ENCODE measurements around the gene NUFIP1. TPM values are rescaled to one million over a fixed set of nuclear protein-coding genes. Genes with fewer than 3 reads are reported as not detected.

NUFIP1 gene
- total and polyA plus RNA-seq, 2 donors (not counting 1 experiment from before 2014, with no cell fraction given): 3.5 to 5.3 TPM

GRCh38 chr13:44919104-44919804, 70.0 kb downstream of the NUFIP1 start:
- peak overlapping the region; percentile 50 for H2AFZ ChIP-seq (ENCODE audit: low read length)
- no peaks in the 10 kb centered on the region for H4K20me1 ChIP-seq (ENCODE audit: control insufficient read depth, extremely low read depth, insufficient read depth, low read length)
- H3K4me2 ChIP-seq (ENCODE audit: extremely low read depth, insufficient read depth, low read length): peak overlapping the region; percentile 89
- peaks cover 14% of the 10 kb centered on the region for H3K4me1 ChIP-seq (ENCODE audit: control insufficient read depth, extremely low read depth, insufficient read depth, low read length)
- TF ChIP-seq, protein P1, sequence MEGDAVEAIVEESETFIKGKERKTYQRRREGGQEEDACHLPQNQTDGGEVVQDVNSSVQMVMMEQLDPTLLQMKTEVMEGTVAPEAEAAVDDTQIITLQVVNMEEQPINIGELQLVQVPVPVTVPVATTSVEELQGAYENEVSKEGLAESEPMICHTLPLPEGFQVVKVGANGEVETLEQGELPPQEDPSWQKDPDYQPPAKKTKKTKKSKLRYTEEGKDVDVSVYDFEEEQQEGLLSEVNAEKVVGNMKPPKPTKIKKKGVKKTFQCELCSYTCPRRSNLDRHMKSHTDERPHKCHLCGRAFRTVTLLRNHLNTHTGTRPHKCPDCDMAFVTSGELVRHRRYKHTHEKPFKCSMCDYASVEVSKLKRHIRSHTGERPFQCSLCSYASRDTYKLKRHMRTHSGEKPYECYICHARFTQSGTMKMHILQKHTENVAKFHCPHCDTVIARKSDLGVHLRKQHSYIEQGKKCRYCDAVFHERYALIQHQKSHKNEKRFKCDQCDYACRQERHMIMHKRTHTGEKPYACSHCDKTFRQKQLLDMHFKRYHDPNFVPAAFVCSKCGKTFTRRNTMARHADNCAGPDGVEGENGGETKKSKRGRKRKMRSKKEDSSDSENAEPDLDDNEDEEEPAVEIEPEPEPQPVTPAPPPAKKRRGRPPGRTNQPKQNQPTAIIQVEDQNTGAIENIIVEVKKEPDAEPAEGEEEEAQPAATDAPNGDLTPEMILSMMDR (conservative IDR thresholded peaks at IDR 0.05 in 1 of 2, IDR thresholded peaks at IDR 0.05 in 1 of 2; ENCODE audit: low read depth in 1 of 2, low read length in 2 of 2): no peak
- TF ChIP-seq EZH2 (IDR thresholded peaks at IDR 0.05; ENCODE audit: low read length, missing control alignments): no peak
- peak overlapping the region; percentile 72 for H3K9ac ChIP-seq (ENCODE audit: insufficient read depth, low read length)
- H3K9me3 ChIP-seq (ENCODE audit: control insufficient read depth, insufficient read depth, low read depth, low read length): no peaks in the 10 kb centered on the region
- H3K27ac ChIP-seq (ENCODE audit: insufficient read depth, low read length): peak overlapping the region; percentile 96
- H3K36me3 ChIP-seq (ENCODE audit: control insufficient read depth, insufficient read depth, low read length): no peaks in the 10 kb centered on the region
- DNase-seq (ENCODE audit: low read depth in 2 of 2): no peak
- no peaks in the 10 kb centered on the region for H3K79me2 ChIP-seq (ENCODE audit: control insufficient read depth, insufficient read depth, low read length)
- H3K4me3 ChIP-seq (replicated peaks in 1 of 4; ENCODE audit: control extremely low read depth in 1 of 4, insufficient read depth in 1 of 4, low read depth in 3 of 4, low read length in 4 of 4): peak overlapping the region; percentile 21 to 82 (median 48)
- H3K27me3 ChIP-seq (ENCODE audit: control insufficient read depth, insufficient read depth, low read length): no peaks in the 10 kb centered on the region

DNA sequence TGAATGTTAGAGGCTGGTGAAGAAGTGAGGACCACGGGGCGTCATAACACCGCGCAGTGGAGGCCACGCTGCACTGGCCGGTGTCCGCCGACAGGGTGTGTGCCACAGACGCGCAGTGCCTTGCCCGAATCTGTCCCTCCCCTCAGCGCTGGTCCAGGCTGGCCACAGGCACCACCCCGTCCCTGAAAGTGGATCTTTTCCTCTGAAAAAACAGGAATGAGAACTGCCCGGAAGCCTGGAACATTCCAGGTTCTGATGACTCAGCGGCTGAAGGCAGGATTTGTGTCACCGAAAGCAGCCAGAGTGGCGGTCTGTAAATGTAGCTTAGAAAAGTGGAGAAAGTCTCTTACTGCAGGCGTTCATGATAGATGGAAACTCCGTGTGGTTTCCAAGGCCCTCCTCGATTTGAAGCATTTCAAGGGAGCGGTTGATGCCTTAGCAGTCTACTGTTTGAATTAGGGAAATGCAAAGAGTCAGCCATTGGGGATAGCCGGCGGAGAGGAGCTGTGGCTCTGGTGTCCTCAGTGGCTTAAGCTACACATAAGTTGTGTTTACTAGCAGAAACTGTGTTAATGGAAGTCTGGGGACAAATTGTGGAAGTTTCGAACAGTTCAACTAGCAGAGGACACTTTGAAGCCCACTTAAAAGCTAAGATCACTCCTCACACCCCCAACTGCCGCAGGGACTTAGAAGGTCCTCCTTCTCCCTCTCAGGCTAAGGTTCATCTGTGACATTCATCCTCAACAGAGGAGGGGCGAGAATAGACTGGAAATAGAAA, 70.8 kb downstream of the NUFIP1 start:
- Histone ChIP-seq H3K27me3 (ENCODE audit: control insufficient read depth, insufficient read depth, low read length) (no peaks in the 10 kb centered on the region), H3K27ac (ENCODE audit: insufficient read depth, low read length) (peak overlapping the region; percentile 96), H3K9me3 (ENCODE audit: control insufficient read depth, insufficient read depth, low read depth, low read length) (no peaks in the 10 kb centered on the region), H3K9ac (ENCODE audit: insufficient read depth, low read length) (peak overlapping the region; percentile 72), H3K36me3 (ENCODE audit: control insufficient read depth, insufficient read depth, low read length) (no peaks in the 10 kb centered on the region), H3K4me3 (replicated peaks in 1 of 4; ENCODE audit: control extremely low read depth in 1 of 4, insufficient read depth in 1 of 4, low read depth in 3 of 4, low read length in 4 of 4) (peak overlapping the region; percentile 39 to 82 (median 57)), H4K20me1 (ENCODE audit: control insufficient read depth, extremely low read depth, insufficient read depth, low read length) (no peaks in the 10 kb centered on the region), H3K79me2 (ENCODE audit: control insufficient read depth, insufficient read depth, low read length) (no peaks in the 10 kb centered on the region), H3K4me2 (ENCODE audit: extremely low read depth, insufficient read depth, low read length) (peak overlapping the region; percentile 89), H2AFZ (ENCODE audit: low read length) (peak overlapping the region; percentile 84), H3K4me1 (ENCODE audit: control insufficient read depth, extremely low read depth, insufficient read depth, low read length) (peaks cover 14% of the 10 kb centered on the region)
- peak; percentile 96 to 97 for DNase-seq (ENCODE audit: low read depth in 2 of 2)
- TF ChIP-seq, protein P1 (conservative IDR thresholded peaks at IDR 0.05 in 1 of 2, IDR thresholded peaks at IDR 0.05 in 1 of 2; ENCODE audit: low read depth in 1 of 2, low read length in 2 of 2): peak; percentile 66 to 75
- no peak for TF ChIP-seq EZH2 (IDR thresholded peaks at IDR 0.05; ENCODE audit: low read length, missing control alignments)

GRCh38 chr13:44917589-44918325, 71.5 kb downstream of the NUFIP1 start:
- Histone ChIP-seq H3K27me3 (ENCODE audit: control insufficient read depth, insufficient read depth, low read length) (no peaks in the 10 kb centered on the region), H3K4me3 (replicated peaks in 1 of 4; ENCODE audit: control extremely low read depth in 1 of 4, insufficient read depth in 1 of 4, low read depth in 3 of 4, low read length in 4 of 4) (peak overlapping the region; percentile 39 to 82 (median 57)), H2AFZ (ENCODE audit: low read length) (peak overlapping the region; percentile 84), H3K4me2 (ENCODE audit: extremely low read depth, insufficient read depth, low read length) (peak overlapping the region; percentile 80), H3K27ac (ENCODE audit: insufficient read depth, low read length) (peak overlapping the region; percentile 96), H3K9ac (ENCODE audit: insufficient read depth, low read length) (peak overlapping the region; percentile 72), H3K4me1 (ENCODE audit: control insufficient read depth, extremely low read depth, insufficient read depth, low read length) (peaks cover 14% of the 10 kb centered on the region), H4K20me1 (ENCODE audit: control insufficient read depth, extremely low read depth, insufficient read depth, low read length) (no peaks in the 10 kb centered on the region), H3K36me3 (ENCODE audit: control insufficient read depth, insufficient read depth, low read length) (no peaks in the 10 kb centered on the region), H3K79me2 (ENCODE audit: control insufficient read depth, insufficient read depth, low read length) (no peaks in the 10 kb centered on the region), H3K9me3 (ENCODE audit: control insufficient read depth, insufficient read depth, low read depth, low read length) (no peaks in the 10 kb centered on the region)
- peak; percentile 96 to 98 for DNase-seq (ENCODE audit: low read depth in 2 of 2)
- no peak for TF ChIP-seq EZH2 (IDR thresholded peaks at IDR 0.05; ENCODE audit: low read length, missing control alignments)
- TF ChIP-seq, protein P1 (conservative IDR thresholded peaks at IDR 0.05 in 1 of 2, IDR thresholded peaks at IDR 0.05 in 1 of 2; ENCODE audit: low read depth in 1 of 2, low read length in 2 of 2): peak; percentile 44 to 50

All from fibroblast of lung (primary cell).